ENCODE measurements around the gene GPR153. TPM values are rescaled to one million over a fixed set of nuclear protein-coding genes. Genes with fewer than 3 reads are reported as not detected.

Gene GPR153
- total RNA-seq, 2 donors from 2014 or later = 19.6 to 21.0 TPM

DNA sequence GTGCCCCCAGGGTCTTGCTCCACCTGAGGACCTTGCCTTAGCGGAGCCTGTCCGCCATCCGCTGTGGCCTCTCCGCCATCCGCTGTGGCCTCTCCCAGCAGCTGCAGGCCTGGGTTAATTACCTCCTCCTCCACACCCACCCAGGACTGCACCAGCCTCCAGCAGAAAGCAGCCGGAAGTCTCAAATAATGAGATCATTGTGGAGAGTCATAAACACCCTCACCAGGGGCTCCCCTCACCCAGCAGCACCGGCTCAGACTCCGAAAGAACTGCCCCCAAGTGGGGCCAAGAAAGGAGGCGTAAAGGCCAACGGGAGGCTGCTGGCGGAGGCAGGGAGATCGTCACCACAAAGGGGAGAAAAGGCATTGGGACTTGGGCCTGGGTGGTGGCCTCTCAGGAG lies 10.7 kb upstream of the GPR153 start:
- Histone ChIP-seq H3K27ac (peak overlapping the region; percentile 69), H3K9ac (ENCODE audit: low read depth in 2 of 2, low read length in 2 of 2) (peak overlapping the region in 1 of 2 donors; percentile 58), H3K4me1 (peaks cover 23% of the 10 kb centered on the region), H3K36me3 (no peaks in the 10 kb centered on the region), H3K27me3 (no peaks in the 10 kb centered on the region), H3K9me3 (no peaks in the 10 kb centered on the region), H3K4me3 (no peak overlapping the region)
- no peak for TF ChIP-seq CTCF (IDR thresholded peaks at IDR 0.05)
- peak; percentile 66 for DNase-seq
- intact Hi-C loops (cut with DNase I) = no loop called here

DNA sequence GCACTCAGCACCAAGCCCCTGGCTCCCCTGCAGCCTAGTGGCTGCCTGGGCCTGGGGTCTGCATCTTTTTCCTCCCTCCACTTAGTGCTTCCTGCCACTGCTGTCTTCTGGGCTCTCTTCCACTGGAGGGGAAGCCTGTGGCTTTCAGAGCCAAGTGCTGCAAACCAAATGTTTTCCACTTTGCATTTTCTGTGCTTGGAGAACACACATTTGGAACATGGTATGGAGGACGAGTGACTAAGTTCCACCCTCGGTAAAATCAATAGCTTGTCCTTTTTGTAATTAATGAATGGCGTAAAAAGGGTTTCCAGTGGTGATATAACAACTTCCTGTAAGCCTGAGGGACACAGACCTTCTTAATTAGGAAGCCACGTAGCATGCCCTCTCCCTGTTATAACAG lies 10.1 kb upstream of the GPR153 start:
- H3K4me3 ChIP-seq = no peak overlapping the region
- no peak for TF ChIP-seq CTCF (IDR thresholded peaks at IDR 0.05)
- intact Hi-C loops (cut with DNase I) = no loop called here
- peaks cover 18% of the 10 kb centered on the region for H3K4me1 ChIP-seq
- no peaks in the 10 kb centered on the region for H3K27me3 ChIP-seq
- H3K9me3 ChIP-seq = no peaks in the 10 kb centered on the region
- no peak for DNase-seq
- H3K27ac ChIP-seq = peak overlapping the region; percentile 69
- peak overlapping the region in 1 of 2 donors; percentile 68 for H3K9ac ChIP-seq (ENCODE audit: low read depth in 2 of 2, low read length in 2 of 2)
- H3K36me3 ChIP-seq = no peaks in the 10 kb centered on the region

- H3K4me1 ChIP-seq = peaks cover 18% of the 10 kb centered on the region
- H3K27me3 ChIP-seq = no peaks in the 10 kb centered on the region
- no peak overlapping the region for H3K4me3 ChIP-seq
- no peaks in the 10 kb centered on the region for H3K9me3 ChIP-seq
- H3K9ac ChIP-seq (ENCODE audit: low read depth in 2 of 2, low read length in 2 of 2) = peak overlapping the region in 1 of 2 donors; percentile 68
- intact Hi-C loops (cut with DNase I) = no loop called here
- peak overlapping the region; percentile 69 for H3K27ac ChIP-seq
- no peaks in the 10 kb centered on the region for H3K36me3 ChIP-seq
- TF ChIP-seq CTCF (IDR thresholded peaks at IDR 0.05) = no peak
- peak; percentile 53 for DNase-seq
Observed at GRCh38 chr1:6270401-6270800, 9.5 kb upstream of the GPR153 start.

GRCh38 chr1:6269720-6270400 lies 9.0 kb upstream of the GPR153 start:
- Histone ChIP-seq H3K27me3 (no peaks in the 10 kb centered on the region), H3K27ac (peak overlapping the region; percentile 69), H3K9me3 (no peaks in the 10 kb centered on the region), H3K4me1 (peaks cover 18% of the 10 kb centered on the region), H3K4me3 (no peak overlapping the region), H3K9ac (ENCODE audit: low read depth in 2 of 2, low read length in 2 of 2) (peak overlapping the region in 1 of 2 donors; percentile 68), H3K36me3 (no peaks in the 10 kb centered on the region)
- peak; percentile 86 for DNase-seq
- TF ChIP-seq CTCF (IDR thresholded peaks at IDR 0.05) = no peak
- intact Hi-C loops (cut with DNase I) = no loop called here

DNA sequence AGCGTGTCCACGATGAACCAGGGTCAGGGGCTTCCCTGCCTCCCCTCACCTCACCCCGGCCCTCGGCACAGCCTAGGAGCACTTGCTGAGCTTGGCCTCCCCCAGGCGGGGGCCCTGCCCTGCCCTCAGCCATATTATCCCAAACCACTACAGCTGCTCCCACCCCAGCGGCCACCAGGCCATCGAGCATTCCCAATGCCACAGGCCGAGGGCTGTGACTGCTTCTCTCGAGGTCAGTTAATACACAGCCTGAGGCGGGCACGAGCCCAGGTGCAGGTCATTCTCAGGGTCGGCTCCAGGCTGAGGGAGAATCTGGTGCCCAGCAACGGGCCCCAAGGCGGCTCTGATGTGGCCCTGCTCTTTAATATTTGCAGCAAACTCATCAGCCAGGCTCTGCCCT lies 8.4 kb upstream of the GPR153 start:
- H3K4me3 ChIP-seq = no peak overlapping the region
- no peaks in the 10 kb centered on the region for H3K27me3 ChIP-seq
- intact Hi-C loops (cut with DNase I) = no loop called here
- peak overlapping the region in 1 of 2 donors; percentile 51 for H3K9ac ChIP-seq (ENCODE audit: low read depth in 2 of 2, low read length in 2 of 2)
- no peaks in the 10 kb centered on the region for H3K9me3 ChIP-seq
- no peak for TF ChIP-seq CTCF (IDR thresholded peaks at IDR 0.05)
- no peaks in the 10 kb centered on the region for H3K36me3 ChIP-seq
- peak overlapping the region; percentile 69 for H3K27ac ChIP-seq
- peaks cover 18% of the 10 kb centered on the region for H3K4me1 ChIP-seq
- no peak for DNase-seq

Measured in colonic mucosa (tissue), 4 donors.